HG02970 (cell line): ENCODE data around the gene RHO.

Experiments used
- ATAC-seq: cut with Tn5 transposase; IDR thresholded peaks from one replicate; pipeline ENCODE4 v1.9.1; 2021; ENCODE audit warnings: mild to moderate bottlenecking, moderate library complexity, moderate number of reproducible peaks; ENCODE audit not compliant: unreplicated experiment, low FRiP score

The RHO gene

GRCh38 chr3:129574206-129574605, 45.8 kb downstream of the RHO start:
- no peak for ATAC-seq

- no peak for ATAC-seq
Measured at GRCh38 chr3:129575233-129575996, 47.0 kb downstream of the RHO start.

- no peak for ATAC-seq
Measured at GRCh38 chr3:129575997-129576384, 47.6 kb downstream of the RHO start.

- ATAC-seq = no peak
Measured at GRCh38 chr3:129576514-129577352, 48.3 kb downstream of the RHO start.

GRCh38 chr3:129577366-129577765, 48.9 kb downstream of the RHO start:
- no peak for ATAC-seq

GRCh38 chr3:129577925-129578786, 49.7 kb downstream of the RHO start:
- no peak for ATAC-seq

GRCh38 chr3:129579991-129580390, 51.6 kb downstream of the RHO start:
- no peak for ATAC-seq

- no peak for ATAC-seq
Measured at GRCh38 chr3:129581623-129582022, 53.2 kb downstream of the RHO start.

- no peak for ATAC-seq
Measured at GRCh38 chr3:129582799-129583198, 54.4 kb downstream of the RHO start.

GRCh38 chr3:129583289-129583688, 54.9 kb downstream of the RHO start:
- ATAC-seq = no peak

- ATAC-seq = no peak
Measured at GRCh38 chr3:129584631-129585030, 56.2 kb downstream of the RHO start.
